Skin of body (tissue), 2 donors: ENCODE measurements around the gene RAPGEF1. TPM values are rescaled to one million over a fixed set of nuclear protein-coding genes. Genes with fewer than 3 reads are reported as not detected.

Source experiments
- DNase-seq: peaks from one replicate; lab custom pipeline; 2025; lab: John Stamatoyannopoulos, UW
- total RNA-seq: library from RNA; depleted of rRNA; stranded (reverse); fragments of >200 nt; gene quantifications from one replicate; pipeline ENCODE4 v1.2.3, GENCODE V29; 2014

The RAPGEF1 gene
- total RNA-seq, 1 donor from 2014 or later = 23.1 TPM

DNA sequence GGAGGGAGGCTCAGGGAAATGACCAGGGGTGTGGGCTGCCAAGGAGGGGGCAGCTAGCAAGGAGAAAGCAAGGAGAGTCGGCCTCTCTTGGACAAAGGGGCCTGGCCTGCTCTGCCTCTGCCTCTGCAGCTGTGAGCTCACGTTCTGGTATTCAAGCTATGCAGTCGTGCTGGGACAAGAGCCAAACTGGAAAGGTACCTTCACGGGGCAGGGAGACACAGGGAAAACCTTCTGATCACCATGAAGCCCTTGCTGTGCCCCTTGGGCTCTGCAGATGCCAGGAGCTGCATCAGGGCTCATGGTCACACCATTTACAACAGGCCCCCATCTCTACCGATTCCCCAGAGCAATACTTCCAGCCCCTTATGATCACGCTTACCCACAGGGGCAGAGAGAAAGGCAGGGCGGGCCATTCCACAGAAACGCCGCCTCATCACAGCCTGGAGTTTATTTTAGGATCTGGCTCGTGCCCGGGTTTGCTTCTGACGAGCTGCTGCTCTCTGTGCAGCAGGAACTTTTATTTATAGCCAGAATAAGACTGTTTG, 131.3 kb downstream of the RAPGEF1 start:
- peak; percentile 80 for DNase-seq

DNA sequence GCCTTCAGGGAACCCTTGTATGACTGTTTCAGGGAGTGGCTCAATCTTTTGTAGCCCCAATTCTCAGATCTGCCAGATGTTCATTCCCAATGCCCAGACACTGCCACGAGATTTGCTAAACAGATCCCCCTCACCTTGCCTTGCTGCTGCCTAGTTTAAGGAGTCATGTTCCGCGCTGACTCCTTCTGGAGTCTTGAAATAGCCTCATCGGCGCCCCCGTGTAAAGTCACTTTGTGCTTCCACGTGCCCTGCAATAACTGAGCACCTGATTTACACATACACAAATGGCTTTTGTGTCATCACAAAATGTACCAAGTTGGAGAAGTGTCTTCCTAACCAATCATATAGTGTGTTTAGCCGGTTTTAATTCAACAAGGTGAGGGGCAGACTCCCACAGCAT, 132.3 kb downstream of the RAPGEF1 start:
- no peak for DNase-seq

DNA sequence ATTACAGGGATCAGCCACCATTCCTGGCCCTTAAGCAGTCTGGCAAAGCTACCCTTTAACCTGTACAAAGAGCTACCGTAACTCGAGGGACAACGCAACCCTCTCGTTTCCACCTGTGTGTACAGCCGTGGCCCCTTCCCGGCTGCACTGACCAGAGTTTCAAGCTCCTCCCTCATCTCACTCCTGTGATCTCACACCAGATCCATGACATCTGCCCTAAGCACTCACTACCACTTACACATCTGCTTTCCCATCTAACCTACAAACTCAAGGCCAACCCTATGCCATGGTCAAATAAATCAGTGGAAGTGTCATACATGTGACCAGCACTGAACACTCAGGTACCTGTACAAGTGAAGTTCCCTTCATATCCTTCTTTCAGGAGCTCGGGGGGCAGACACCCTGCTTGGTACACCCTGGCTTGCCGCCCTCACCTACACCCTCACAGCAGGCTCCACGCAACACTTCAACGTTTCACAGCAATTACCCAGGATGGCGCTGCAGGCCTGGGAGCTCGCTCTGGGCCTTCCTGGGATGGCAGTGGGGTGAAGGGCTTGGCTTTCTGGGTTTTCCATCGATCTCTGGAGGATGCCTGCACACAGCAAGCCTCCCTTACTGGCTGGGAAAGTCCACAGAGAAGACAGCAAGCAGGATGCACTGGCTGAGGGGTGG, 132.8 kb downstream of the RAPGEF1 start:
- DNase-seq = no peak

DNA sequence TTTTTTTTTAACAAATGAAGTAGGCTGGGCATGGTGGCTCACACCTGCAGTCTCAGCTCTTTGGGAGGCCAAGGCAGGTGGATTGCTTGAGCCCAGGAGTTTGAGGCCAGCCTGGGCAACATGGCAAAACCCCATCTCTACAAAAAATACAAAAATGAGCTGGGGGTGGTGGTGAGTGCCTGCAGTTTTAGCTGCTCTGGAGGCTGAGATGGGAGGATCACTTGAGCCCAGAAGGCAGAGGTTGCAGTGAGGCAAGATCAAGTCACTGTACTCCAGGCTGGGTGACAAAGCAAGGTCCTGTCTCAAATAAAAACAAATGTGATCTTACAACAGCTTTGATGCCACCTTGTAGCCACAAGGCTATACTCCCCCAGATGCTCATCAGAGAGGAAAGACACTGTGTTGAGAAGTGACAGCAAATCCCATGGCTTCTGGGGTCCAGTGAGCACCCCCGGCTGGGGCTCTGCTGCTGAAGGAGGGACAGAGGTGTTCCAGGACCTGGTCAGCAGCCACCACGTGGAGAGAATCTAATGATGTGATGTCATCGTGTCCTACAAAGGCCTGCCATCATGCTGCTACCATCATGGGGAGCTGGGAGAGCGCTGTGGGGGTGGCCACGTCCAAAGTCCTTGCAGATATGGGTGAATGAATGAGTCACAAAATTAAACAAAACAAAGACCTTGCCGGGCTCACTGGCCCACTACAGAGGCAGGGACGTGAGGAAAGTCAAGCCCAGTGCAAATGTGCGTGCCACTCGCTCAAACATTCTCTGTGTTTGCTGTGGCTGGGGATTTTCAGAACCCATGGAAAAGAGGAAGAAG, 133.9 kb downstream of the RAPGEF1 start:
- DNase-seq = no peak

DNA sequence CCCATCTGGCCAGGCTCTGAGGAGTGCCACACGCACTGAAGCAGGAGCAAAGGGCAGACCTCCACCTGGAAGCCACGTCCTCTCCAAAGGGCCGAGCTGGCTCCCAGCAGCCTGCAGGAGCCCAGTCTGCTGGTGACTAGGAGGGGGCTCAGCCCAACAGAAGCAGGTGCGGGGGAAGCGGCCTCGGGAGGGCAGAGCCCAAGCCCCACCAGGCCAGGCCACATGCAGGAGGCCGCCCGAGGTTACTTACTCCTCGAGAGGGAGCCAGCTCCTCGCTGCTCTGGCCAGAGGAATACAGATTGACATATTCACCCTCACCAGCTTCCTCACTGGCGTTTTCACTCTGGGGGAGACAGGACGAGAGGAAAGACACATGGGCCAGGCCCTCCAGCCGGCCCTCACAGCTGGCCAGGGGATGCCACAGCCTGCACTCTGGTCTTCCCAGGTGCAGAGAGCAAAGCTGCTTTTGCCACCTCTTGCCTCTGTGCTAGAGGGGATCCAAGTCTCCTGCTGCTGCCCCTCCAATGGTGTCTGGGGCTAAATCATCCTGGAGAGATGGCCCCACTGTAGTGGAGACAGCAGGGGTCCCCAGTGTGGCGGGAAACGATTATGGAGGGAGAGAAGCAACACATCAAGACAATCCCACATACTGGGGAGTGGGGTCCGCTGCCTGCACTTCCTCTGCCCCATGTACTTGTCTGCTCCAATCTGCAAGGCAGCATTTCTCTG, 136.0 kb downstream of the RAPGEF1 start:
- no peak for DNase-seq

DNA sequence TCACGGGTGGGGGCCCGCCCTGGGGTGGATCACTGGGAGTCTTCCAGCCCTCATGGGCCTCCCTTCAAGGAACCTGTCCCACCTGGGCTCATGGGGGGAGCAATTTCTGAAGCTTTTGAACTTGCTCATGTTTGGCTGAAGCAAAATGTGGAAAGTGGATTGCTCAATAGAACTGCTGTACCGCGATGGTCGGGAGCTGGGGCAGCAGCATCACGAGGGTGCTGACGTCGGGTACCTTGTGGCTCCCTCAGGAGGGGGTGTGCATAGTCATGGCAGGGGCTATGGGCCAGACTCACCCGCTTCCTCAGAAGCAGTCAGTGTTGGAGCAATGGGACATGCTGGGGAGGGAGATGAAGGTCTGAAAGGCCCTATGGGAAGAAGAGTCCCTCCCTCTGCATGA, 136.7 kb downstream of the RAPGEF1 start:
- no peak for DNase-seq

DNA sequence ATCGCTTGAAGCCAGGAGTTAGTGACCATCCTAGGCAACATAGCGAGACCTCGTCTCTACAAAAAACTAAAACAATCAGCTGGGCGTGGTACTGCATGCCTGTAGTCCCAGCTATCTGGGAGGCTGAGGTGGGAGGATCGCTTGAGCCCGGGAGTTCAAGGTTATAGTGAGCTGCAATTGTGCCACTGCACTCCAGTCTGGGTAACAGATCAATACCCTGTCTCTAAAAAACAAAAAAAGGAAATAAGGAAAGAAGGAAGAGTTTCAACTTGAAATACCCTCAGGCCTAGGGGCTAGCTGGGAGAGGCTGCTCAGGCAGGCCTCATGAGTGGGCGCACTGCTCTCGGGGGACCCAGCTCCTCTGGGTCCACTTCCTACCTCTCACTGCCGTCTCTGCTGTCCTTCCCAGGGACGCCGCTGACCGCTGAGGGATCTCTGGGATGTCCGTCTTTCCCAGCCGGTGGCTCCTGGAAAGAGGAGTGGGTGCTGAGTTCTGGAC, 138.1 kb downstream of the RAPGEF1 start:
- DNase-seq = no peak

DNA sequence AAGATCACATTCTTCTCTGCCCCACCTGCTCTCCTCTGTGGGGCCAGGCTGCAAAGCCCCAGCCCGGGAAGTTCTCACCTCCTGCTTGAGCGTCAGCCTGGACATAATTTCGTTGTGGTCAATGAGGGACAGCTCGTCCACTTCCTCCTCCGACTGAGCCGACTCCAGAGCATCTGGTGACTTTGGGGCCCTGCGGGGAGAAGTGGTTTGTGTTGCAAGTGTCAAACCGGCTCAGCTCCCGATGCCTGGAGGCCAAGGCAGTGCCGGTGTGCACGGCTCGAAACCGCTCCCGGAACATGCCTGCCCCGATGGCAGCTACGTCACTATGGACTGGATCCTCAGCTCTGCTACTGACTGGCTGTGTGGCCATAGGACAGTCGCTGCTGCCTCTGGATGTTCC, 141.8 kb downstream of the RAPGEF1 start:
- no peak for DNase-seq

DNA sequence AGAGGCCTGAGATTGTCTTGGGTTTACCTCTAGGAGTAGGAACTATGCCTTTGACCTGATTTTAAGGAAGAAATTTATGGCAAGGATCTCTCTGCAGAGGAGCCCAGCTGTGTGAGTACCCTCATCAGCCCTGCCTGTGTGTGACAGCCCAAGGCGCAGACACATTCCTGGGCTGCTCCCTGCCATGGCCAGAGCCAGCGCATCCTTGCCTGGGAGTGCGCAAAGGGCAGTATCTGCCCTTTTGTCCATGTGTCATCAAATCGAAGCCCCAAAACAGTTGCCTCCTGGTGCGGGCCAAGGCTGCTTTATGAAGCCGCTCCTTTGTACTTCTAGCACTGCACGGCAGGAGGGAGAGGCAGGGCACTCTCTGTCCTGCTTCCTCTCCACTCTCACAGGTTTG, 142.6 kb downstream of the RAPGEF1 start:
- DNase-seq = no peak

DNA sequence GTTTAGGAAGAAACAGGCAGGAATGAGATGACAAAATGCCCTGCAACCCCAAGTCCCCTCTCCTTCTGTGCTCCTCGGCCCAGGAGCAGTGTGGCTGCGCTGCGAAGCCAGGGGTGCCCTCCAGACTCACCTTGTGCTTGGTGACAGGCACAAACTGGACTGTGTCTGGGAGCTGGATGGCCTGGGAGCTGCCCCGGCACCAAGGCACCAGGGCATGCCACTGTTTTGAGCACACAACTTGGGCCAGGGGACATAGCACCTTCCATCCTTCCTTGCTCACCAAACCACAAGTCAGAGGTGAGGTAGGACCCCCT, 143.5 kb downstream of the RAPGEF1 start:
- no peak for DNase-seq

DNA sequence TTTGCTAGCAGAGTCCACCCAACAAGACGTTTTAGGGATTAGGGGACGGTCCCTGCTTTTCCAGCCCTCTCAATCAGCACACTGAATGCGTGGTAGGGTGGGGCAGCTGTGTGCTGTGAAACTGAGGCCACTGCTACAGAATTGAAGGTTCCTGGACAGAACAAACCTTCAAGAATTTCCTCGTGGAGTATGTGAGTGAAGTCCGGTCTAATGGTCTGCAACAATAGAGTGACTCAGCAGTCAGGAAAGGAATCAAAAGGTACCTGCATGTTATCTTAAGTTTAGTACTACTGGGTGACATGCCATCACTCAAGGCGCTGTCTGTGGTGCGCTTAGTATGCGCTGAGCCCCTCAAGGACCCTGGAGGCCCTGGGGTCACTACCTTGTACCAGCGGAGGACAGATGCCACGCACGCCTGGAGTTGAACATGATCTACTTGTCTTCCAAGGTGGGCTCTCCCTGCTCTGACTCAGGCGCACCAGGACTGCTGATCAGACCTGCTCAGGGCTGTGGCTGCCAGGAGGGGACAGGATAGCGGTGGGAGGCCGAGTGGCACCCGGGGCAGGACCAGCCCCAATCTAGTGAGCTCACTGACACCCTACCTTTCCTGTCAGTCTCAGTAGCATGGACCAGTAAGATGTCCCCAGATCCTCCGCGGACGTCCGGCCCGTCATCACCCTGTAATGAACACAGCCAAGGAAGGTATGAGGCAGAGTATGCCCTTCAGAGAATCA, 144.0 kb downstream of the RAPGEF1 start:
- no peak for DNase-seq

DNA sequence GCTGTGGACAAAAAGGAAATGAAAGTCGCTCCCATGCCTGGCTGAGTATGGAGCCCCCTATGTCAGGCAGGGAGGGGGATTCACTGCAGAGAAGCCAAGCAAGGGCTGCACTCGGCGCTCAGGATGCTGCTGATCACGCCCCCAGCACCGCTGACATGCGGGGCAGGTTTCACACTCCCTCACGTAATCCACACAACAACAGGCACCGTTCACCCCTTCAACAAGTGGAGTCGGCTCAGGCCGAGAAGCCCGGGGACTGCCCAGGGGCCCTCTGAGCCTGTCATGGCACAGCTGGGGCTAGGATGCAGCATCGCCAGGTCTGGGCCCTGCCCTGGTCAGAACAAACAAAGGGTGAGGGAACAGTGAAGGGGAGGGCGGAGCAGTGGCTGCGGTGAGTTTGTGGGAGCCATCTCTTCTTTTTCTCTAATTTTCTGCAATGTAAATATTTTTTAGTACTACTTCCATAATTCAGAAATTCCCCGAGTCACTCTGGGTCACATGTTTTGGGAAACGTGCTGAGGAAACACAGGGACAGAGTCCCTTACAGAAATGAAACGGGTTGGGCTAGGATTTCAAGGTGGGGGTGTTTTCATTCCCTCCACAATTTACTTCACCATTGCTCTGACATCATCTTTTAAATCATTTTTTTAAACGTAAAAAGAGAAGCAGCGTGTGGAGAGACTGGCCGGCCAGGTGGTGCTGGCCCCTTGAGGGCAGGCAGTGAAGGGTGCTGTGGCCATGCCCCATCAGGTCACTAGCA, 144.8 kb downstream of the RAPGEF1 start:
- DNase-seq = no peak

DNA sequence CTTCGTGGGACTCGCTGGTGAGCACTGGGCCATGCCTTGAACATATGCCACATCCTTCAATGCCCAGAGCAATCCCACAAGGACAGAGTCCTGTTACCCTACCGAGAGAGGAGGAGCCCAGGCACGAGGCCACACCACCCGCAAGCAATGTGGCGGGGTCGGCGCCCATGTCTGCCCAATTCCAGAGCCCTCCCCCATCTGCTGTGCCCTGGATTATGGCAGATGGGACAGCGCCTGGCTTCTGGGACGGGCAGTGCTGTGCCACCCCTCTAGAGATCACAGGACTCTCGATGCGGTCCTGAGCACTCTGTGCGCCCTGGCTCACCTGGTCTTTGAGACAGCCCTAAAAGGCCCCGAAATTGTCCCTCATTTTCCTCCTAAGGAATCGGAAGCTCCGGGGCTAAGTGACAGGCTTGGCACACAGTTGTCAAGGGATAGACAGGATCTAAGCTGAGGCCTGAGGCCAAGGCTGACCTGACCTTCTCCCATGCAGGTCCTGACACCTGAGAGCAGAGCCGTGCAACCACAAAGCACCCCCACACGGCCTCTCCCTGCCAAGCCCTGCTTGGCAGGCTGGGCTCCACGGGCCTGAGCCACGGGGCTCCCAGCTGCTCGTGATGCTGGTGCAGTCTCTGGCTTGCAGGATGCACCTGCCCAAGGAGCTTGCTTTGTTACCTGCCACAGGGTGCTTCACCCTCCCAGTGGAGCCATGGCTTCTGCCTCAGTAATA, 145.8 kb downstream of the RAPGEF1 start:
- DNase-seq = no peak

DNA sequence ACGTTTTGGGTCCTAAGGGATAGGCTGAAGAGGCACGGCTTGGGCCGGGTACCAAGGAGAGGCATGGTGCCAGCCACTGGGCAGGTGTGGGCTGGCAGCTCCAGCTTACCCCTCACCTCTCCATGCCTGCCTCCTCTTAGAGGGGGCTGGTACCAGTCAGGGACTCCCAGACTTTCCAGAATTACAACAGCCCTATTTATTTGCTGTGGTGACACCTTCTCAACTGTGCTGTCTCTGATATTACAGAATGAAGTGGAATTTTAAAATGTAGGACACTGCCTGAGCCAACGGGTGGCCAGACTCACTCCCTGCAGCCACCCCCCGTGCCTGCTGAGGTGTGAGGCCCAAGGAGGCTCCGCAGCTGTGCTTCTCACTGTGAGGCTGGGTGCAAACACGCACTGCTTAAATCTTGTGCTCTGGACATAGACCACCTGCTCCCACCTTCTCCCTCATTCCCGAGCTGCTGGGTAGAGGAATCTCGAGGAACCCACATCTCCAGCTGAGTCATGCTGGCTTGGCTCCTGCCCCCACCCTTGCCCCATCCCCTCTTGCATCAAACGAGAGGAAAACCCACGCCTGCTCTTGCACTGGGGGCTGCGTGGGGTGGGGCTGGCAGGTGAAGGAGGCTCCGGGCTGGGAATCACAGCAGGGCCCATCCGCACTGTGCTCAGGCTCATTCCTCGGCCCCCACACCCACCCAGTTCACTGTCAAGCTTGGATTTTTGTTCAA, 146.6 kb downstream of the RAPGEF1 start:
- no peak for DNase-seq

DNA sequence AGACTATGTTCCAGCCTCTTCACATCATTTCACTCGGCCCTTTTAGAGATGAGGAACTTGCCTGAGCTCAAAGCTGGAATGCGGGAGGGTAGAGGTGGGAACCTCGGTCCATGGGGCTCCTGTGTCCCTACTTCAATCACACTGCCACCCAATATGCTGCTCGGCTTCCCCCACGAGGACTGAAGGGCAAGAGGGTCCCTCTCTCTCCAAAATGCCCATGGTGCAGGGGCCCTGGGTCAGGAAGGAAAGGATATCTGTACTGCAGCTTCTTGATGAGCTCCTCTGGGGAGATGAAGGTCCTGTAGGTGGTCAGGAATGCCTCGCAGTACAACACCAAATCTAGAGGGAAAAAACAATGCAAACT, 148.0 kb downstream of the RAPGEF1 start:
- no peak for DNase-seq

DNA sequence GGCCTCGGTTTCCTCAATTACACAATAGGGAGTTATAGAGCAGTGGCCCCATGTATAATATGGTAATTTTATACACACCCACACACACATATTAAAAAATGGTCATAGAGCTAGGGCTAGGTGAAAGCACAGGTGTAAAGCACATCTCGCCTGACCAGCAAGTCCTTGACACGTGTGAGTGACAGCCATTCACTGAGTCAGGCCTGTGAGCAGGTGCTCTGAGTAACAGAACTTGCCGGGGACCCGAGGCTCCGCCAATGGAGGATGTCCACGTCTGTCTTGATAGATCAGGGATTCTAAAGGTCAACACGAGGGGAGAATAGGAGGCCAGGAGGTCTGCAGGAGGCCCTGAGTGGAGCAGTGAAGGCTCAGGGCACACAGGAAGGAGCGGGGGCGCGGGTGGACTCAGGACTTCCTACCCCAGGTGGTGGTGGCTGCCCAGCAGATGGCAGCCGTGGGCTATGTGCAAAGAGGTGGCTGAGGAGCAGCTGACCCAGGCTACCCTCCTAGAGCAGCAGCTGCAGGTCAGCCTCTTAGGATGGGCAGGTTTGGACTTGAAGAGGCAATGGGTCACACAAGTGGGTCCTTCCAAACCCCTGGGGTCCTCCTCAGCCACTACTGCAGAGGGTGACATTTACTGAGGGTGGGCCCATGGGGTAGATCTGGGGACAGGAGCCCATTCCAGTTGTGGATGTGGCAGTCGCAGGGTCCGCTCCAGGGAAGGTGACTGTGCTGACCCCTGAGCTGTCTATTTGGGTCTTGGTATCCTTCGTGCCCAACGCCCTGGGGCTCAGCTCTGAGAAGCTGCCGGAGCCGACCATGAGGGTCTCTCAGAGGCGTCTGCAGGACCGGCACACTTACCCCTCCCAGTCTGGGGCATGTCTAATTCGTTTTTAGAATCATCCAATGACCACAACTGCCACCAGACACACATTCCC, 148.7 kb downstream of the RAPGEF1 start:
- peak; percentile 22 for DNase-seq

DNA sequence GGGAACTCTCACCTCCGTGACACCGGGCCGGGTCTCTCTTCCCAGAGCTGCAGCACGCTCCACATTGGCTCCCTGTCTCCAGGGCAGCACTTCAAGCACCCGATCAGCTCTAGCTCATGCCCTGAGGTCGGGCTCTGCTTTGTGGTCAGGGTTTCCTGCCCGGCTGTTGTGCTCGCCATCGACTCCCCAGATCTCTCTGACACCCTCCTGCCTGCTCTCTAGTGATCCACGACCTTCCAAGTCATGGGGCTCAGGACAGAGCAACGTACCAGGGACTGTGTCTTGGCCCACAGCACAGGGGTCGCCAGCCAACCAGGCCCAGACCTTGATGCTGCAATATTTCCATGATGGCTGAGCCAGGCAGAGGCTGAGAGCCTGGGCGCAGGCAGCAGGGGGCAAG, 149.4 kb downstream of the RAPGEF1 start:
- DNase-seq = no peak

DNA sequence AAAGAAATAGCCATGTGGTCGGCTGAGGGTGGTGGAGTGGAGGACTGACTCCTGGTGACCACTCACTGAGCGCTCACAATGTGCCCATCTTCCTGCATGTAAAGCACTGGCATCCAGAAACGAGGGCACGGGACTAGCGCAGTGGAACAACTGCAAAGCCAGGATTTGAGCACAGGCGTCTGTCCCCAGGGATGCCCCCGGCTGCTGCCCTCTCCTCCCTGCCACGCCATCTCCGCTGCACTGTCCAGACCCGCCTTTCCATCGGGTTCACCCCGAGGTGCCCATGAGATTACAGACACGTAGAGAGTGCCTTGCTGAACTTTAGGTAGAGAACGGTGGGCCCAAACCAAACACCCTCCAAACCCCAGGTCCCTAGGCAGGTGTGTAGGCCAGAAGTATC, 149.9 kb downstream of the RAPGEF1 start:
- no peak for DNase-seq
